Mesenteric fat pad (tissue), 1 donor: Measurements from ENCODE around the gene SLC25A20. TPM values are rescaled to one million over a fixed set of nuclear protein-coding genes. Genes with fewer than 3 reads are reported as not detected.
"Not testable (repeated sequence)": the region's sequence is repeated elsewhere in the genome, so short reads cannot be mapped to it uniquely, and the experiment has no call there.

Experiments used
- DNase-seq: peaks from one replicate; pipeline ENCODE4 v3.0.0-alpha.2; 2020; ENCODE audit warnings: low spot score
- total RNA-seq: library from RNA; stranded (reverse); fragmentation: NEBNext Ultra II Directional; extraction: Animal tissue kit (Norgen Biotek cat#: 25700); gene quantifications from one replicate; pipeline ENCODE4 v1.2.1, GENCODE V29; 2021
- donor health status: DM: yes; HTN: yes; CAD: no.

SLC25A20 gene
- total RNA-seq, 1 donor from 2014 or later, result 46.1 TPM

DNA sequence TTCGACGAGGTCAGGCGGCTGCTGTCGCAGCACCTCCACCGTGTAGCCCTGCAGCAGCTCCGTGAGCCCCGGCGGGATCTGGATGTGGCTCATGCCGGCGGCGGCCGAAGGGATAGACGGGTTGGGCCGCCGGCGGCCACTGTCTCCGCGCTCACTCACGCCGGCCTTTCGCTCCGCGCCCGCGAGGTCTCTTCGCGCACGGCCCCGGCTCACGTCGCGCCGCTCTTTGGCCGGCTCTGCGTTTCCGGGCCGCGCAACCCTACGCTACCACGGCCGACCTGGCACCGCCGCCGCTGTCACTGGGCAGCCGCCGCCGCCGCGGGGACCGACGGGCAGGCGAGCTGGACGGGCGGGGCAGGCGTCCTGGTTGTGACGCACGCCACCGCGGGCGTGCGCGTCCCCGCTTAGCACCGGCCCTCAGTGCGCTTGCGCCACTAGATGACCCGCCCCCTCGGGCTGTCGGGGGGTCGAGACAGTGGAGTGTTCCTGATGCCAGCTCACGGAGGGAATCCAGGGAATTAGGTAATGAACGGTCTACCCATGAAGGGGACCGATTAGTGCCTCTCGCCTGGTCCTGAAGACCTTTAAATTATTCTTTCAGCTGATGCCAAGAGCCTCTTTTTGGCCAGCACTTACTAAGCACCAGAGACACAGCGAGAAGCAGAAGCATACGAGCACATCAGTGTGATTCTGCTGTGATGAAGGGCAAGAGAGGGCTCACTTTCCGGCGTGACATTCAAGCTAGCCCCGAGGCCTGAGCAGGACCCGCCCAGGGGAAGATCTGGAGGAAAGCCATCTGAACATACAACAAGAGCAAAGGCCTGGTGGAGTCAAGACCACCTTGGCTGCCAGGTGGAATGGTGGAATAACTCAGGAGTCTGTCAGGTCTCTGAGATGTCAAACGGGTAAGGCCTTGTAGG is 50.9 kb downstream of the SLC25A20 start, which contains the start of gene PRKAR2A:
Gene PRKAR2A (minus strand): TSS at position 371 of the 920 bp plus-strand sequence. CDS start 278 bp downstream, at position 93.
- DNase-seq, result peak; percentile 97

- peak; percentile 94 for DNase-seq
These were observed 51.6 kb downstream of the SLC25A20 start for GRCh38 chr3:48847053-48847503.

DNA sequence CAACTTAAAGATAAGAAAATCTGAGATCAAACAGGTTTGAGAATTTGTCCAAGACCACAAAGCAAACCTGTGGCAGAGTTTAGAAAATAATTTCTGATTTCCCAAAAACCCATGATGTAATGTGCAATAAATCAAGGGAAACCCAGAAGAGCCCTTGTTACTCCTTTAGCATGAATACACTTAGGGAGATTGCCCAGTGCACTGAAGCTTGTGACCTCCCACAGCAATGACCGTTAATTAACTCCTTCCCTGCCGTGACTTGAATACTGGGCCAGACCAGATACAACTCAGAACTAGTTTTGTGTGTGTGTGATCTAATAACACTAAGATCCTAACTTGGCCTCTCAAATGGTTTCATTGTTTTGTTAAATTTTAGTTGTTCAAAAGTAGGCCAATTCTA is 53.5 kb downstream of the SLC25A20 start:
- no peak for DNase-seq

DNA sequence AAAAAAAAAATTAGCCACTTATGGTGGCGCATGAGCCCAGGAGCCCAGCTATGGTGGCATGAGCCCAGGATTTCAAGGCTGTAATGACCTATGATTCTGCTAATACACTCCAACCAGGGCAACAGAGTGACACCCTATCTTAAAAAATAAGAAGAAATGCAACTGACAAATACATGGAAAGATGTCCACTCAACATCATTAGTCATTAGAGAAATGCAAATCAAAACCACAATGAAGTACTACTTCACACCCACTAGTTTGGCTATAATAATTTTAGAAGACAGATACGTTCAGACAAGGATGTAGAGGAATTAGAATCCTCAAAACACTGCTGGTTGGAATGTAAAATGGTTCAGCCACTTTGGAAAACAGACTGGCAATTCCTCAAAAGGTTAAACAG is 61.5 kb downstream of the SLC25A20 start:
- no peak for DNase-seq

DNA sequence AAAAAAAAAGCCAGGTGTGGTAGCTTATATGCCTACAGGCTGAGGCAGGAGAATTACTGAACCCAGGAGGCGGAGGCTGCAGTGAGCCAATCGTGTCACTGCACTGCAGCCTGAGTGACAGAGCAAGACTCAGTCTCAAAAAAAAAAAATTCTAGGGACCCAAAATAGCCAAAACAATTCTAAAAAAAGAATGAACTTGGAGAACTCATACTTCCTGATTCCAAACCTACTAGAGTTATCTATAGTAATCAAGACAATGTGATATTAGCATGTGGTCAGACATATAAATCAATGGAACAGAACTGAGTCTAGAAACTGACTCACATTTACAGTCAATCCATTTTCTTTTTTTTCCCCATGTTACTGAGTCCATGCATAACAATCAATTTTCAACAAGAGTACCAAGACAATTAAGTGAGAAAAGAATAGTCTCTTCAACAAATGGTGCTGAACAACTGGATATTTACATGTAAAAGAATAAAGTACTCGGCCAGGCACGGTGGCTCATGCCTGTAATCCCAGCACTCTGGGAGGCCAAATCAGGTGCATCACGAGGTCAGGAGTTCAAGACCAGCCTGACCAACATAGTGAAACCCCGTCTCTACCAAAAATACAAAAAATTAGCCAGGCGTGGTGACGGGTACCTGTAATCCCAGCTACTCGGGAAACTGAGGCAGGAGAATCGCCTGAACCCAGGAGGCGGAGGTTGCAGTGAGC is 62.9 kb downstream of the SLC25A20 start:
- DNase-seq, result peak; percentile 45

DNA sequence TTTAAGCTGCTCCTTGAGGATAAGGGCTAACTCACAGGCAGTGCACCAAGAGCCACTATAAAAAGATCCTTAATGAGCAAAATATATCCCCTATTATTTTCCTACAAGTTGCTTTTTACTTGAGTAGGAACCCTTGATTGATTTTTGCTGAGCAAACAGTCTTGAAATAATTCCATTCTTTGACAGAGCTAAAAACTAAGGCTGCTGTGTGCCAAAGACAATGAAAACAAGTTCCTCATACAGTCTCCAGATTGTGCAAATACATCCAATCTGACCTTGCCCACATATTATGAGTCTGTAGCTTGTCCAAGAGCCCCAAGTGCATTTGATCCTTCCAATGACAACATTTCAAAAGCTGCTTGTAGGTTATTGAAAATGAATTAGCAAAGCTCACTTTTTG is 66.0 kb downstream of the SLC25A20 start:
- no peak for DNase-seq

DNA sequence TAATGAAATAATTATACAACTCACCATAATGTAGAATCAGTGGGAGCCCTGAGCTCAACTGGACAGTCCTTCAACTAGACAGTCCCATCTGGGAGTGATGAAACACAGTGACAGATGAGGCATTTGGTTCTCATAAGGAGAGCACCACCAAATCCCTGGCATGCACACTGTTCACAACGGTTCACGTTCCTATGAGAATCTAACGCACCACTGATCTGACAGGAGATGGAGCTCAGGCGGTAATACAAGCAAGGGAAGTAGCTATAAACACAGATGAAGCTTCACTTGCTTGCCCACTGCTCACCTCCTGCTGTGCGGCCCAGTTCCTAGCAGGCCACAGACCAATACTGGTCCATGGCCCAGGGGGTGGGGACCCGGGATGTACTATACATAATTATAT is 68.0 kb downstream of the SLC25A20 start:
- no peak for DNase-seq

- not testable (repeated sequence) for DNase-seq
These were observed 69.2 kb downstream of the SLC25A20 start for GRCh38 chr3:48829525-48829924.

DNA sequence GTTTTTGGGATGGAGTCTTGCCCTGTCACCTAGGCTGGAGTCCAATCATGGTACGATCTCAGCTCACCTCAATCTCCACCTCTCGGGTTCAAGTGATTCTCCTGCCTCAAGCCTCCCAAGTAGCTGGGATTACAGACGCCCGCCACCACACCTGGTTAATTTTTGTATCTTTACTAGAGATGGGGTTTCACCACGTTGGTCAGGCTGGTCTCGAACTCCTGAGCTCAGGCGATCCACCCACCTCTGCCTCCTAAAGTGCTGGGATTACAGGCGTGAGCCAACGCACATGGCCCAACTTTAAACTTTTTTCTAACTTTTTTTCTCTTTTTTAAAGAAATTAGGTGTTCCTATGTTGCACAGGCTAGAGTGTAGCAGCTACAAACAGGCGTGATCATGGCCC is 70.8 kb downstream of the SLC25A20 start:
- DNase-seq, result peak; percentile 51

DNA sequence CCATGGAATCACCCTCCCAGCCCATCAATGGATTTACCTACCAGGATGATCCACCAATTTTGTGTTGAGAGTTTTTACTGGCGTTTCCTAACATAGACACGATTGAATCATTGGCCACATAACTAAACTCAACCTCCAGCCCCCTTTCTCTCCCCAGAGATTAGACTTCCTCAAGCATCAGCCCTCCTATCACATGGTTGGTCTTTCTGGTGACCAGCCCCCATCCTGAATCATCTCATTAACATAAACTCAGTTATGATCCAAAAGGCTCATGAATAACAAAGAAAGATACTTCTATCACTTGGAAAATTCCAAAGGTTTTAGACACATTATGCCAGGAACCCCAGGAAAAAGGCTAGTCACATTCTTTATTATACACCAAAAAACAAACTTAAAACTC is 72.2 kb downstream of the SLC25A20 start:
- DNase-seq, result no peak

DNA sequence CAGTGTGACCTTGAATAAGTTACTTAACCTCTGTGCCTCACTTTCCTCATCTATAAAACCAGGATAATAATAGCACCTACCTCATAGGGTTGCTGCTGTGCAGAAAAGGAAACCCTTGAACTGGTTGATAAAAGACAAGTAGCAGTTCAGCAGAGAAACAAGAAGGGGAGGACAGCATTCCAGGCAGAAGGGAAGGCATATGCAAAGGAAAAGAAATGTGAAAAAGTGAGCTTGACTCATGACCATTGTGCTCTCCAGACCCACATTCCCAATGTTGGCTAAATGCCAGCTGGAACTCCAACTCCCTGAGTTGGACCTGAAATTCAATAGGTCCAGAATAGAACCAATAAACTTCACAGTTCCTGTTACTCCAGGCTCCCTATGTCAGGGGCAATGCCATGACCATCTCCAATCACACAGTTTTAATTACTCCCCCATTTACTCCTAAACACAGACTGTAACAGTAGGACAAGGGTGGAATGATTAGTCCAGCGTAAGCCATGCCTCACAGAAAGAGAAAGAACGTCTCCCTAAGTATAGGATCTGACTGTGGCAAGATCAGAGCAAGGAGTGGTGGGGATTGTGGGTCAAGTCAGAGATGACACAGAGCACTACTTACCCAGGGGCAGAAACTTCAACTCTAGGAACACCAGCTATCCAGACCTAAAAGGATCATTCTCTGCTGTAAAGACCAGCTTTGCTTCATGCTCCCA is 77.9 kb downstream of the SLC25A20 start:
- no peak for DNase-seq

GRCh38 chr3:48819234-48820221 is 79.2 kb downstream of the SLC25A20 start:
- no peak for DNase-seq

DNA sequence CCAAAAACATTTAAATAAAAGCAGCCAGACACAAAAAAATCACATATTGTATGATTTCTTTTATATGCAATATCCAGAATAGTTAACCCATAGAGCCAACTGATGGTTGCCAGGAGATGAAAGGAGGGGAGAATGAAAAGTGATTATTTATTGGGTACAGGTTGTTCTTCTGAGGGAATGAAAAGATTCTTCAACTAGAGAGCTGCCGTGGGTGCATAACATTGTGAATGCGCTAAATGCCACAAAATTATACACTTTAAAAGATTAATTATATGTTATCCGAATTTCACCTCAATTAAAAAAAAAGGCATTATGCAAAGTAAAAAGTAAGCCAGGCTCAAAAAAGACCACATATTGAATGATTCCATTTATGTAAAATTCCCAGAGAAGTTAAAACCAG is 87.2 kb downstream of the SLC25A20 start:
- no peak for DNase-seq

Other genes starting within 250 kb of the SLC25A20 start
- gene CELSR3, start 236.0 kb downstream of the SLC25A20 start, total RNA-seq, result 0.64 TPM
- gene NCKIPSD, start 213.0 kb downstream of the SLC25A20 start, total RNA-seq, result 19.9 TPM
- gene IP6K2, start 181.7 kb downstream of the SLC25A20 start, total RNA-seq, result 40.4 TPM
- 72.1 TPM for gene PRKAR2A, start 51.0 kb downstream of the SLC25A20 start, total RNA-seq
- 92.3 TPM for gene ARIH2, start 20.0 kb upstream of the SLC25A20 start, total RNA-seq
- 16.2 TPM for gene P4HTM, start 91.4 kb upstream of the SLC25A20 start, total RNA-seq
- gene WDR6, start 108.5 kb upstream of the SLC25A20 start, total RNA-seq, result 104 TPM
- gene DALRD3, start 119.7 kb upstream of the SLC25A20 start, total RNA-seq, result 16.0 TPM
- 102 TPM for gene NDUFAF3, start 123.2 kb upstream of the SLC25A20 start, total RNA-seq
- gene IMPDH2, start 130.5 kb upstream of the SLC25A20 start, total RNA-seq, result 123 TPM
- 96.9 TPM for gene QRICH1, start 195.2 kb upstream of the SLC25A20 start, total RNA-seq
- gene QARS1, start 205.9 kb upstream of the SLC25A20 start, total RNA-seq, result 167 TPM
- 45.0 TPM for gene USP19, start 221.9 kb upstream of the SLC25A20 start, total RNA-seq
- 310 TPM for gene LAMB2, start 234.2 kb upstream of the SLC25A20 start, total RNA-seq